Measurements from ENCODE around the gene KLHL7.

The KLHL7 gene

GRCh38 chr7:23214423-23214822, 108.8 kb downstream of the KLHL7 start:
- no CpG with 5 or more reads among the region's 5 CpGs for WGBS (ENCODE audit: extremely low coverage, insufficient coverage, low lambda C conversion rate)

DNA sequence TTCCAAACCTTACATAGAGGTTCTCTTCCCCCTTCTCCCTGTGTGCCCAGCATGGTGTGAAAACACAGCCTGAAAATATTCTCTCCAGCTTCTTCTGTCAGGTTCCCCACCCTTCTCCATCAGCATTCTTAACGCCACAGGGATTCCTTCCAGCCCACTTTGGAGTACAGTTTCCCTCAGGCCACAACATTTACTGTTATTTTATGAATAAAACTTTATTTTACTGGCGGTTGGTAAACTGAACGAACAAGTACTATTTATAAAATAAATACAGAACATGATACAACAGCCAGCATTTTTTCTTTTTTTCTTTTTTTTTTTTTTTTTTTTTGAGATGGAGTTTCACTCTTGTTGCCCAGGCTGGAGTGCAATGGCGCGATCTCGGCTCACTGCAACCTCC, 109.4 kb downstream of the KLHL7 start:
- no peak overlapping the region for H3K4ac ChIP-seq (ENCODE audit: low read depth, low read length)
- H2BK15ac ChIP-seq (replicated peaks; ENCODE audit: low read depth) = no peak overlapping the region
- no CpG with 5 or more reads among the region's 6 CpGs for WGBS (ENCODE audit: extremely low coverage, insufficient coverage, low lambda C conversion rate)
- H3K79me2 ChIP-seq (ENCODE audit: control insufficient read depth, insufficient read depth, low read length) = no peaks in the 10 kb centered on the region
- no peaks in the 10 kb centered on the region for H3K79me1 ChIP-seq (ENCODE audit: low read length)
- no peak overlapping the region for H3K23ac ChIP-seq (ENCODE audit: low read length)
- H3K27me3 ChIP-seq (ENCODE audit: insufficient read depth, low read length, poor library complexity) = no peaks in the 10 kb centered on the region
- H3K4me2 ChIP-seq (ENCODE audit: low read length) = no peak overlapping the region
- no peaks in the 10 kb centered on the region for H3K36me3 ChIP-seq (ENCODE audit: control insufficient read depth, insufficient read depth, low read length)
- no peak overlapping the region for H3K4me3 ChIP-seq (ENCODE audit: low read length)
- no peak overlapping the region for H3K9ac ChIP-seq (ENCODE audit: low read length)
- no peak overlapping the region for H2BK120ac ChIP-seq (ENCODE audit: low read depth, low read length)
- H3K56ac ChIP-seq (ENCODE audit: low read length) = no peak overlapping the region
- no peak for DNase-seq
- no peak overlapping the region for H3K18ac ChIP-seq (ENCODE audit: low read length)
- H3K27ac ChIP-seq (ENCODE audit: low read depth, low read length) = no peak overlapping the region
- H3K4me1 ChIP-seq (ENCODE audit: control insufficient read depth, low read depth, low read length) = no peaks in the 10 kb centered on the region
- no peak overlapping the region for H2BK5ac ChIP-seq (ENCODE audit: low read length)
- H2AK5ac ChIP-seq (ENCODE audit: low read length) = no peak overlapping the region
- H4K8ac ChIP-seq (ENCODE audit: low read depth, low read length) = no peak overlapping the region
- no peak overlapping the region for H4K5ac ChIP-seq (ENCODE audit: low read length)

More at GRCh38 chr7:23214423-23214822, 108.8 kb downstream of the KLHL7 start:
- Histone ChIP-seq H4K5ac (ENCODE audit: low read length) (no peak overlapping the region), H3K4me3 (ENCODE audit: low read length) (no peak overlapping the region), H3K9ac (ENCODE audit: low read length) (no peak overlapping the region), H3K56ac (ENCODE audit: low read length) (no peak overlapping the region), H3K4ac (ENCODE audit: low read depth, low read length) (no peak overlapping the region), H3K4me1 (ENCODE audit: control insufficient read depth, low read depth, low read length) (no peaks in the 10 kb centered on the region), H3K23ac (ENCODE audit: low read length) (no peak overlapping the region), H2BK5ac (ENCODE audit: low read length) (no peak overlapping the region), H4K8ac (ENCODE audit: low read depth, low read length) (no peak overlapping the region), H3K79me1 (ENCODE audit: low read length) (no peaks in the 10 kb centered on the region), H3K4me2 (ENCODE audit: low read length) (no peak overlapping the region), H2BK15ac (replicated peaks; ENCODE audit: low read depth) (no peak overlapping the region), H3K79me2 (ENCODE audit: control insufficient read depth, insufficient read depth, low read length) (no peaks in the 10 kb centered on the region), H3K36me3 (ENCODE audit: control insufficient read depth, insufficient read depth, low read length) (no peaks in the 10 kb centered on the region), H3K27ac (ENCODE audit: low read depth, low read length) (no peak overlapping the region), H2BK120ac (ENCODE audit: low read depth, low read length) (no peak overlapping the region), H3K27me3 (ENCODE audit: insufficient read depth, low read length, poor library complexity) (no peaks in the 10 kb centered on the region), H3K18ac (ENCODE audit: low read length) (no peak overlapping the region), H2AK5ac (ENCODE audit: low read length) (no peak overlapping the region)
- DNase-seq = no peak

DNA sequence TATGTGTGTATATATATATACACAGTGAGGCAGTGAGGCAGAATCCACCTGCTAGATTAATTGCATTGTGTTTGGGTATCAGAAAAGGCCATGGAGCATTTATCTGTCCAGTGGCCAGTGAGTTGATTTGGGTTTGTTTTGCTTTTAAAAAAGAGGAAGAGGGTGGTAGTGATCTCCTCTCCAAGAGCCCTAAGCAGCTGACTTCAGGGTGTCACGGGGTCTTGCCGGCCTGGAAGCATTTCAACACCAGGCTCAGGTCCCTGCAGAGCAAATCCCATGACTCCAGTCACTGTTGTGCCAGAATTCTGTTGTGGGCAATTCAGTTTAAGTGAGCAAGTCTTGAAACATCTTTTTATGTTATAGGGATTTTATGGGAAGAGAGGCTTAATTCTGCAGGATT, 110.4 kb downstream of the KLHL7 start:
- Histone ChIP-seq H3K4ac (ENCODE audit: low read depth, low read length) (no peak overlapping the region), H3K4me2 (ENCODE audit: low read length) (no peak overlapping the region), H3K27ac (ENCODE audit: low read depth, low read length) (no peak overlapping the region), H2BK120ac (ENCODE audit: low read depth, low read length) (no peak overlapping the region), H2BK5ac (ENCODE audit: low read length) (no peak overlapping the region), H3K9ac (ENCODE audit: low read length) (no peak overlapping the region), H2AK5ac (ENCODE audit: low read length) (no peak overlapping the region), H3K4me3 (ENCODE audit: low read length) (no peak overlapping the region), H3K27me3 (ENCODE audit: insufficient read depth, low read length, poor library complexity) (no peaks in the 10 kb centered on the region), H3K18ac (ENCODE audit: low read length) (no peak overlapping the region), H4K5ac (ENCODE audit: low read length) (no peak overlapping the region), H3K23ac (ENCODE audit: low read length) (no peak overlapping the region), H3K79me2 (ENCODE audit: control insufficient read depth, insufficient read depth, low read length) (no peaks in the 10 kb centered on the region), H4K8ac (ENCODE audit: low read depth, low read length) (no peak overlapping the region), H3K79me1 (ENCODE audit: low read length) (no peaks in the 10 kb centered on the region), H3K4me1 (ENCODE audit: control insufficient read depth, low read depth, low read length) (no peaks in the 10 kb centered on the region), H2BK15ac (replicated peaks; ENCODE audit: low read depth) (no peak overlapping the region), H3K36me3 (ENCODE audit: control insufficient read depth, insufficient read depth, low read length) (no peaks in the 10 kb centered on the region), H3K56ac (ENCODE audit: low read length) (no peak overlapping the region)
- no CpG with 5 or more reads among the region's 2 CpGs for WGBS (ENCODE audit: extremely low coverage, insufficient coverage, low lambda C conversion rate)
- DNase-seq = no peak

DNA sequence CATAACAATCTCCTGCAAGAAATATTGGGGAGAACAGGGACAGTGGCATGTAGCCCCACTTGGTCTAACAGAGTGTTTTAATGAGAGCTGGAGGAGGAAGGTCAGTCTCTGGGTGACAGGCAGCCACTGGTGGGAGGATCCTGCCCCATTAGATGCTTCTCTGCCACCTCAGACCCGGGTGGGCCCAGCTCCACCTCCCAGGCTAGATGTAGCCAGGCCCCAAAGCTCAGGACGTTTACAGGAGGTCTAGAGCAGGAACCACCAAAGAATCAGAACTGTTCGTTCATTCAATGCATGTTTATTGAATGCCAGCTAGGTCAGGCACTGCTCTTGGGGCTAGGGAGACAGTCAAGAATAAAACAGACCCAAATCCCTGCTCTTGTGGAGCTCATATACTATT, 112.6 kb downstream of the KLHL7 start:
- Histone ChIP-seq H3K27ac (ENCODE audit: low read depth, low read length) (no peak overlapping the region), H2BK15ac (replicated peaks; ENCODE audit: low read depth) (no peak overlapping the region)
- WGBS (ENCODE audit: extremely low coverage, insufficient coverage, low lambda C conversion rate) = no CpG with 5 or more reads among the region's 3 CpGs

DNA sequence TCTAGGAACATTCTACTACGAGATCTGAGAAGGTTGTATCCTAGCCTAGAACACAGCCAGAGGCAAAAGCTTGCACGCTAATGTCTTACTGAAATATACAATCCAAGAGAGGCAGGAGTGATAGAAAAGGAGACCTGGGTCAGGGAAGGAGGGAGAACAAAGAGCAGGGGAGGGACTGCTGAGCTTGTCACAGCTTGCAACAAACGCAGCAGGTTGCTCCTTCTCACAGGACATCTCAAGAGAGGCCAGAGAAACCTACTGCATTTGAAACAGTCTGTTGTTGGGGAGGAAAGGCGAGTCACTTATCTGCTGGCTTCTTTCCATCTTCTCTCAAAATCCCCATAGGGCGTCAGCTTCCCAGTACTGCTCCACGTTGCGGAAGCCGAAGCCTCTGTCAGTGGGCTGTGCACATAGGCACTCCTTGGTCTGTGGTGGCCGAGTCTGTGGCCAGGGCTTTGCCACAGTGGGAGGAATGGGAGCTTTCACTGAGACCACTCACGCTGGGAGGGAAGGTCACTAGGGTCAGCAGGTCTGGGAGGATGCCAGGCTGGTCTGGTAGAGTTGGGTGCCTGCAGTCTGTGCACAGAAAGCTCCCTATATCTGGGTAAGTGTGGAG, 115.2 kb downstream of the KLHL7 start:
- Histone ChIP-seq H3K27me3 (ENCODE audit: insufficient read depth, low read length, poor library complexity) (no peaks in the 10 kb centered on the region), H3K4me1 (ENCODE audit: control insufficient read depth, low read depth, low read length) (no peaks in the 10 kb centered on the region), H4K5ac (ENCODE audit: low read length) (no peak overlapping the region), H3K4ac (ENCODE audit: low read depth, low read length) (no peak overlapping the region), H3K27ac (ENCODE audit: low read depth, low read length) (no peak overlapping the region), H2BK120ac (ENCODE audit: low read depth, low read length) (no peak overlapping the region), H3K18ac (ENCODE audit: low read length) (no peak overlapping the region), H2AK5ac (ENCODE audit: low read length) (no peak overlapping the region), H3K36me3 (ENCODE audit: control insufficient read depth, insufficient read depth, low read length) (no peaks in the 10 kb centered on the region), H3K56ac (ENCODE audit: low read length) (no peak overlapping the region), H2BK5ac (ENCODE audit: low read length) (no peak overlapping the region), H3K79me2 (ENCODE audit: control insufficient read depth, insufficient read depth, low read length) (no peaks in the 10 kb centered on the region), H3K4me3 (ENCODE audit: low read length) (no peak overlapping the region), H4K8ac (ENCODE audit: low read depth, low read length) (no peak overlapping the region), H3K4me2 (ENCODE audit: low read length) (no peak overlapping the region), H2BK15ac (replicated peaks; ENCODE audit: low read depth) (no peak overlapping the region), H3K23ac (ENCODE audit: low read length) (no peak overlapping the region), H3K9ac (ENCODE audit: low read length) (no peak overlapping the region), H3K79me1 (ENCODE audit: low read length) (no peaks in the 10 kb centered on the region)
- WGBS (ENCODE audit: extremely low coverage, insufficient coverage, low lambda C conversion rate) = no CpG with 5 or more reads among the region's 10 CpGs
- DNase-seq = no peak

More for the DNA sequence above, 112.6 kb downstream of the KLHL7 start:
- H3K4me2 ChIP-seq (ENCODE audit: low read length) = no peak overlapping the region
- no peak overlapping the region for H3K4ac ChIP-seq (ENCODE audit: low read depth, low read length)
- no peak overlapping the region for H3K4me3 ChIP-seq (ENCODE audit: low read length)
- H3K36me3 ChIP-seq (ENCODE audit: control insufficient read depth, insufficient read depth, low read length) = no peaks in the 10 kb centered on the region
- no peaks in the 10 kb centered on the region for H3K79me1 ChIP-seq (ENCODE audit: low read length)
- no peak overlapping the region for H2BK120ac ChIP-seq (ENCODE audit: low read depth, low read length)
- no peak overlapping the region for H2BK5ac ChIP-seq (ENCODE audit: low read length)
- H4K5ac ChIP-seq (ENCODE audit: low read length) = no peak overlapping the region
- H4K8ac ChIP-seq (ENCODE audit: low read depth, low read length) = no peak overlapping the region
- no peak for DNase-seq
- H3K56ac ChIP-seq (ENCODE audit: low read length) = no peak overlapping the region
- H3K9ac ChIP-seq (ENCODE audit: low read length) = no peak overlapping the region
- no peaks in the 10 kb centered on the region for H3K27me3 ChIP-seq (ENCODE audit: insufficient read depth, low read length, poor library complexity)
- no peak overlapping the region for H2AK5ac ChIP-seq (ENCODE audit: low read length)
- no peaks in the 10 kb centered on the region for H3K79me2 ChIP-seq (ENCODE audit: control insufficient read depth, insufficient read depth, low read length)
- no peak overlapping the region for H3K18ac ChIP-seq (ENCODE audit: low read length)
- H3K4me1 ChIP-seq (ENCODE audit: control insufficient read depth, low read depth, low read length) = no peaks in the 10 kb centered on the region
- no peak overlapping the region for H3K23ac ChIP-seq (ENCODE audit: low read length)

- no peaks in the 10 kb centered on the region for H3K4me1 ChIP-seq (ENCODE audit: control insufficient read depth, low read depth, low read length)
Measured at GRCh38 chr7:23222439-23223030, 117.0 kb downstream of the KLHL7 start.

More at GRCh38 chr7:23222439-23223030, 117.0 kb downstream of the KLHL7 start:
- no peaks in the 10 kb centered on the region for H3K79me2 ChIP-seq (ENCODE audit: control insufficient read depth, insufficient read depth, low read length)
- no peak overlapping the region for H3K4ac ChIP-seq (ENCODE audit: low read depth, low read length)
- no peak overlapping the region for H3K9ac ChIP-seq (ENCODE audit: low read length)
- no peak overlapping the region for H3K4me3 ChIP-seq (ENCODE audit: low read length)
- no CpG with 5 or more reads among the region's 5 CpGs for WGBS (ENCODE audit: extremely low coverage, insufficient coverage, low lambda C conversion rate)
- DNase-seq = no peak
- H4K8ac ChIP-seq (ENCODE audit: low read depth, low read length) = no peak overlapping the region
- no peak overlapping the region for H2BK15ac ChIP-seq (replicated peaks; ENCODE audit: low read depth)
- no peak overlapping the region for H2BK5ac ChIP-seq (ENCODE audit: low read length)
- H2AK5ac ChIP-seq (ENCODE audit: low read length) = no peak overlapping the region
- H3K18ac ChIP-seq (ENCODE audit: low read length) = no peak overlapping the region
- no peak overlapping the region for H3K56ac ChIP-seq (ENCODE audit: low read length)
- no peak overlapping the region for H3K4me2 ChIP-seq (ENCODE audit: low read length)
- no peaks in the 10 kb centered on the region for H3K36me3 ChIP-seq (ENCODE audit: control insufficient read depth, insufficient read depth, low read length)
- H3K27me3 ChIP-seq (ENCODE audit: insufficient read depth, low read length, poor library complexity) = no peaks in the 10 kb centered on the region
- H3K27ac ChIP-seq (ENCODE audit: low read depth, low read length) = no peak overlapping the region
- no peak overlapping the region for H3K23ac ChIP-seq (ENCODE audit: low read length)
- H3K79me1 ChIP-seq (ENCODE audit: low read length) = no peaks in the 10 kb centered on the region
- no peak overlapping the region for H4K5ac ChIP-seq (ENCODE audit: low read length)
- H2BK120ac ChIP-seq (ENCODE audit: low read depth, low read length) = no peak overlapping the region

All from mesendoderm (in vitro differentiated cells).